ENCODE data around the gene HOXA9. TPM values are rescaled to one million over a fixed set of nuclear protein-coding genes. Genes with fewer than 3 reads are reported as not detected.

The HOXA9 gene
- total RNA-seq (2014; rRNA removed; shearing (Covaris generic)) = 33.8 and 45.8 TPM in 2 replicates
- 51.8 and 53.3 TPM in 2 replicates for polyA plus RNA-seq (2015; cell fraction: cytosol; rRNA removed)
- 78.8 and 88.3 TPM in 2 replicates for polyA plus RNA-seq (2015; cell fraction: nucleus; rRNA removed)

GRCh38 chr7:27165089-27165995 lies at the start of gene HOXA9:
Gene HOXA9 (minus strand): TSS chr7:27165537. CDS start chr7:27165457, 80 bp downstream.
- DNase-seq (ENCODE audit: low read depth) = peak; percentile 87

GRCh38 chr7:27214239-27214950 lies 49.1 kb upstream of the HOXA9 start:
- DNase-seq (ENCODE audit: low read depth) = no peak

GRCh38 chr7:27213433-27214238 lies 48.3 kb upstream of the HOXA9 start:
- no peak for DNase-seq (ENCODE audit: low read depth)

- no peak for DNase-seq (ENCODE audit: low read depth)
Measured at GRCh38 chr7:27212497-27213432, 47.4 kb upstream of the HOXA9 start.

- no peak for DNase-seq (ENCODE audit: low read depth)
Measured at GRCh38 chr7:27211764-27212204, 46.4 kb upstream of the HOXA9 start.

GRCh38 chr7:27211084-27211446 lies 45.7 kb upstream of the HOXA9 start:
- DNase-seq (ENCODE audit: low read depth) = no peak

GRCh38 chr7:27210441-27211083 lies 45.2 kb upstream of the HOXA9 start:
- DNase-seq (ENCODE audit: low read depth) = peak; percentile 31

- no peak for DNase-seq (ENCODE audit: low read depth)
Measured at GRCh38 chr7:27209933-27210440, 44.6 kb upstream of the HOXA9 start.

- DNase-seq (ENCODE audit: low read depth) = no peak
Measured at GRCh38 chr7:27208998-27209397, 43.7 kb upstream of the HOXA9 start.

- DNase-seq (ENCODE audit: low read depth) = no peak
Measured at GRCh38 chr7:27207348-27207985, 42.1 kb upstream of the HOXA9 start.

GRCh38 chr7:27205325-27206280 lies 40.3 kb upstream of the HOXA9 start:
- no peak for DNase-seq (ENCODE audit: low read depth)

GRCh38 chr7:27204851-27205322 lies 39.5 kb upstream of the HOXA9 start:
- DNase-seq (ENCODE audit: low read depth) = no peak

- no peak for DNase-seq (ENCODE audit: low read depth)
Measured at GRCh38 chr7:27203964-27204594, 38.7 kb upstream of the HOXA9 start.

GRCh38 chr7:27203365-27203953 lies 38.1 kb upstream of the HOXA9 start:
- DNase-seq (ENCODE audit: low read depth) = no peak

- no peak for DNase-seq (ENCODE audit: low read depth)
Measured at GRCh38 chr7:27202862-27203134, 37.5 kb upstream of the HOXA9 start.

- no peak for DNase-seq (ENCODE audit: low read depth)
Measured at GRCh38 chr7:27202018-27202861, 36.9 kb upstream of the HOXA9 start.

All from HT1080 (cell line).